Endothelial cell (in vitro differentiated cells): ENCODE measurements around the gene TRPV2. TPM values are rescaled to one million over a fixed set of nuclear protein-coding genes. Genes with fewer than 3 reads are reported as not detected.

Source experiments
- DNase-seq: peaks from one replicate; pipeline ENCODE4 v3.0.0; 2021; ENCODE audit warnings: low spot score
- H3K27ac Mint-ChIP-seq: one replicate; pipeline ENCODE4 v1.8.0; 2021; ENCODE audit warnings: mixed read lengths, inconsistent platforms; ENCODE audit not compliant: unreplicated experiment
- H3K27me3 Mint-ChIP-seq: one replicate; pipeline ENCODE4 v1.8.0; 2021; ENCODE audit warnings: mild to moderate bottlenecking, moderate library complexity, mixed read lengths, inconsistent platforms; ENCODE audit not compliant: unreplicated experiment
- H3K36me3 Mint-ChIP-seq: one replicate; pipeline ENCODE4 v1.8.0; 2021; ENCODE audit warnings: mild to moderate bottlenecking, low read depth, mixed read lengths, inconsistent platforms; ENCODE audit not compliant: unreplicated experiment
- H3K4me1 Mint-ChIP-seq: one replicate; pipeline ENCODE4 v1.8.0; 2021; ENCODE audit warnings: mild to moderate bottlenecking, mixed read lengths, inconsistent platforms; ENCODE audit not compliant: unreplicated experiment
- H3K4me3 Mint-ChIP-seq: one replicate; pipeline ENCODE4 v1.8.0; 2021; ENCODE audit warnings: mild to moderate bottlenecking, mixed read lengths, inconsistent platforms; ENCODE audit not compliant: unreplicated experiment
- H3K9me3 Mint-ChIP-seq: one replicate; pipeline ENCODE4 v1.8.0; 2021; ENCODE audit warnings: mixed read lengths, inconsistent platforms; ENCODE audit not compliant: unreplicated experiment
- total RNA-seq: library from RNA; stranded (reverse); fragmentation: NEBNext Ultra II Directional; extraction: Animal tissue kit (Norgen Biotek cat#: 25700); gene quantifications from one replicate; pipeline ENCODE4 v1.2.1, GENCODE V29; 2021; ENCODE audit not compliant: unreplicated experiment
- TF ChIP-seq, protein P1 (sequence below): fragments of 200-600 bp; sonication (generic); IDR thresholded peaks from one replicate; pipeline ENCODE4 v1.5.0; 2021; ENCODE audit warnings: antibody characterized with exemption; ENCODE audit not compliant: unreplicated experiment

Gene TRPV2
- total RNA-seq, 1 donor from 2014 or later = 4.8 TPM

DNA sequence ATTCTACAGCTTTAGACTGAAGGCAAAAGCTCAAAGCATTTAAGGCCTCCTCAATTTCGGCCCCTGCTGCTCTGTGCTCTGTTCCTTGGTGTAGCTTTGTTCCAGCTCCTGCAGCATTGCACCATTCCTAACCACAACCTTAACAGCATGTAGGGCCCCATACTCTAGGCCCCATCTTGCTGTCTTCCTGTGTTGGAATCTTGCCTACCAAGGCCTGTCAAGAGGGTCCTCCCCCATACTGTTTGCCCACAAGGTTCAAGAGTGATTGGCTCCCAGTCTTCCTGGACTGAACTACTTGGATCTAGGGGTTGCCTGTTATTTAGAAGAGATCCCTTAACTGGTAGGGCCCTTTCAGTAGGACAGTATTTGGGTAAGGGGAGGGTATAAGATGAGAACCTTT, 26.8 kb downstream of the TRPV2 start:
- H3K27me3 Mint-ChIP-seq = peaks cover 14% of the 10 kb centered on the region
- H3K27ac Mint-ChIP-seq = no peak overlapping the region
- peak overlapping the region; percentile 59 for H3K4me3 Mint-ChIP-seq
- no peaks in the 10 kb centered on the region for H3K9me3 Mint-ChIP-seq
- TF ChIP-seq, protein P1, sequence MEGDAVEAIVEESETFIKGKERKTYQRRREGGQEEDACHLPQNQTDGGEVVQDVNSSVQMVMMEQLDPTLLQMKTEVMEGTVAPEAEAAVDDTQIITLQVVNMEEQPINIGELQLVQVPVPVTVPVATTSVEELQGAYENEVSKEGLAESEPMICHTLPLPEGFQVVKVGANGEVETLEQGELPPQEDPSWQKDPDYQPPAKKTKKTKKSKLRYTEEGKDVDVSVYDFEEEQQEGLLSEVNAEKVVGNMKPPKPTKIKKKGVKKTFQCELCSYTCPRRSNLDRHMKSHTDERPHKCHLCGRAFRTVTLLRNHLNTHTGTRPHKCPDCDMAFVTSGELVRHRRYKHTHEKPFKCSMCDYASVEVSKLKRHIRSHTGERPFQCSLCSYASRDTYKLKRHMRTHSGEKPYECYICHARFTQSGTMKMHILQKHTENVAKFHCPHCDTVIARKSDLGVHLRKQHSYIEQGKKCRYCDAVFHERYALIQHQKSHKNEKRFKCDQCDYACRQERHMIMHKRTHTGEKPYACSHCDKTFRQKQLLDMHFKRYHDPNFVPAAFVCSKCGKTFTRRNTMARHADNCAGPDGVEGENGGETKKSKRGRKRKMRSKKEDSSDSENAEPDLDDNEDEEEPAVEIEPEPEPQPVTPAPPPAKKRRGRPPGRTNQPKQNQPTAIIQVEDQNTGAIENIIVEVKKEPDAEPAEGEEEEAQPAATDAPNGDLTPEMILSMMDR = no peak
- DNase-seq = no peak
- peaks cover 31% of the 10 kb centered on the region for H3K4me1 Mint-ChIP-seq
- peaks cover 20% of the 10 kb centered on the region for H3K36me3 Mint-ChIP-seq

DNA sequence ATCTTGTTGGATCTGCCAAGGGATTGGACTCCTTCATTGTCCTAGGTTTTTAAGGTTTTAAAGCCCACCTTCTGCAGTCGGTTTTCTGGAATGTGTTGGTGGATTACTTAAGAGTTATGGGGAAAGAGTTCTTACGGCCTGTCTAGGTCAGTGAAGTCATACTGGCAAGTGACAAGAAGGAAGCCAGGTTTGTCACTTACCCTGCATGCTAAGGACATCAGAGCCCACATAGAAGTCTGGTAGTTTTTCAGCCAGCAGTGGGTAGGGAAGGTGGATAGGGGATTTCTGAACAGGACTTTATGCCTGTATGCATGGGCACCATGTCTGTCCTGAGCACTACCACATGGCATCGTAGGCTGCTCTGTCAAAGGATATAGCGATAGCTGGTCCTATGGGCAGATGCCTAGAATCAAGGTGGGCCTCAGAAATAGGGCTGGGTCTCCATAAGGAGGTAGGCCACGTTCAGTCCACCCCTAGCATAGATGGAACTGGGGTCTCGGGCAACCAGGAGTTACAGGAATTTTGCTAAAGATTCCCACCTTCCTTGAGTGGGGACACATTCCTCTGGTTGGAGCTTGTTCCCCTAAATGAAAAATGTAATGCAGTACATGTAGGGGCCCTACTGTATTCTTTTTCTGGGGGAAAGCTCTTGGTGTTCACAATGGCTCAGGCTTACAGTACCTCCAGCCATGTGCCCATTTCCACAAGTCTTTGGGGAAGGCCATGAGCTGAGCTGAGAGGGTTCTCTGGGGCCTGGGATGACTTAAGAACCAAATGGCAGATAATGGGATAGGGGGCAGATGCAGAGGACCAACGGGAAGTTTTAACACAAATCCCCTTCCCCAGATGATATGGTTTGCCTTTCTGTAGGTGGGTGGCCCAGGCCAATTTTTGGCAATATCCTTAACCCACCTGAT, 27.5 kb downstream of the TRPV2 start:
- H3K4me3 Mint-ChIP-seq = no peak overlapping the region
- peaks cover 20% of the 10 kb centered on the region for H3K36me3 Mint-ChIP-seq
- DNase-seq = no peak
- H3K9me3 Mint-ChIP-seq = no peaks in the 10 kb centered on the region
- no peak overlapping the region for H3K27ac Mint-ChIP-seq
- H3K4me1 Mint-ChIP-seq = peaks cover 28% of the 10 kb centered on the region
- peaks cover 13% of the 10 kb centered on the region for H3K27me3 Mint-ChIP-seq
- TF ChIP-seq, protein P1 = no peak

DNA sequence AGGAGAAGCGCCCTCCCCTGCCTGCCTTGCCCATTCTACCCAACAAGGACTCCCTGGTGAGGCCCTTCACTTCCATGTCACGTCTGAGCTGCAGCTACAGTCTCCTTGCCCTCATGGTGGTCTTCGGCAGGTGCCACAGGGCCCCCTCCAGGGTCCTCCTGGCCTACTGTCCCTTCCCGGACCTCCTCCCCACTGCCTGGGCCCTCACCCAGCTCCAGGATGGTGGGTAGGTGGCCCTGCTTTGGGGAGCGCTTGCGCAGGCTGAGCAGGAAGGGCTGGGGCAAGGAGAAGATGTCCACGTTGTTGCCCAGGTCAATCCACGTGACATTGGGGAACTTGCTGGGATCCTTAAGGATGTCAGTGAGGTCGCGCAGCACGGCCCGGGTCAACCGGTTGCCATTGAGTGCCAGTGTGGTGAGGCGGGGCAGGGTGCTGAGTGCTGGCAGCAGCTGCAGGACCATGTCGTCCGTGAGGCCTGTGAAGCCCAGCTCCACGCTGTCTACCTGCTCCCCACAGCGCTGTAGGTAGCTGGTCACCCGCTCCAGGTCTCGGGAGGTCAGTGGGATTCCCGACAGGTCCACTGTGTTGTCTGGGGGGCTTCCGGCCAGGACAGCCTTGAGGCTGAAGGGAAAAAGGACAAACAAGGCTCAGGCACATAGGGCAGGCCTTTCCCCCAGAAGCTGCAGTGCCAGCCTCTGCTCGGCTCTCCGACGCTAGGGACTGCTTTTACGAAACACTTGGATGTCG, 28.3 kb downstream of the TRPV2 start:
- Mint-ChIP-seq H3K9me3 (no peaks in the 10 kb centered on the region), H3K27me3 (peaks cover 5% of the 10 kb centered on the region), H3K36me3 (peaks cover 19% of the 10 kb centered on the region), H3K4me3 (no peak overlapping the region), H3K4me1 (peaks cover 21% of the 10 kb centered on the region), H3K27ac (no peak overlapping the region)
- no peak for DNase-seq
- TF ChIP-seq, protein P1 = no peak

DNA sequence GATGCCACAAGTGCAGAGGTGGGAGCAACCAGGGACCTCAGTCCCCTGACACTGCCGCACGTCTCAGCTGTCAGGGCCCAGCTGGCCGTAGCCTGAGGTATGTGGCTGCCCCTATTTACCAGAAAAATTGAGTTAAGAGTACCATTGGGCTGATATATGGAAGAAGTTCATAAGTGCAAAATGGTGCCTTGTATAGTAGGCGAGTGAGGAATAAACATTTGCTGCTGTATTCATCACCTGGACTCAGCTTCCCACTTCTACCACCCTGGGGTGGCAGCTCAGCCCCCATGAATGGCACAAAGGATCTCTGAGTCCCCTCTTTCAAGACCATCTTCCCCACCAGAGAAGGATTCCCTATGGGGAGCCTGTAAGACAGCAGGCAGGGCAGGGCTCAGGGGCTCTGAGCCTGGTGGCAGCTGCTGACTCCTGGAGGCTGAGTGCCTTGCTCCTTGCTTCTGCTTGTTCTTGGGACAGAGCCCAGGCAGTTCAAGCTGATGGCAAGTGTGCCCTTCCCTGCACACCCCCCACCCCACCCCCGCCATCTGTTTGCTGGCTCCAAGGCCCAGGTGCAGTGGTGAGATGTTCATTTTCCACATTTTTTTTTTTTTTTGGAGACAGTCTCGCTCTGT, 29.0 kb downstream of the TRPV2 start:
- no peak for DNase-seq
- TF ChIP-seq, protein P1 = no peak

More for the DNA sequence above, 29.0 kb downstream of the TRPV2 start:
- peaks cover 20% of the 10 kb centered on the region for H3K4me1 Mint-ChIP-seq
- H3K27me3 Mint-ChIP-seq = peaks cover 4% of the 10 kb centered on the region
- no peak overlapping the region for H3K27ac Mint-ChIP-seq
- no peaks in the 10 kb centered on the region for H3K9me3 Mint-ChIP-seq
- peaks cover 19% of the 10 kb centered on the region for H3K36me3 Mint-ChIP-seq
- H3K4me3 Mint-ChIP-seq = peak overlapping the region; percentile 21
